GM19193 (cell line): ENCODE data around the gene LNPEP.

Source experiments
- POLR2A ChIP-seq: IDR thresholded peaks from 4 replicates; pipeline ENCODE4 v1.6.1; 2011; ENCODE audit not compliant: insufficient read depth, insufficient read length; ENCODE audit errors: extremely low read depth

The LNPEP gene

DNA sequence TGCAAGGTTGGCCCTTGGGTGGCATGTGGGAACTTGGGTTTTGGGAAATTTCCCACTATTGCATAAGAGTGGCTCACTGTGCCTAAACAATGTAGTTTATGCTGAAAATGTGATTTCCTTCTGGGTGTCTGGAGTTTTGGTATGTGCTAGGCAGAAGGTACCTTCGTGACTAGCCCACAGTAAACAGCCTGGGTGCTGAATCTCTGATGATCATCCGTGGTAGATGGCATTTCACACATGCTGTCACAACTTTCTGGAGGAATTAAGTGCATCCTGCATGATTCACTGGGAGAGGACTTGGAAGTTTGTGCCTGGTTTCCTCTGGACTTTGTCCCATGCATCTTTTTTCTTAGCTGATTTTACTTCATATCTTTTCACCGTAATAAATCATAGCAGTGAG lies 64.5 kb downstream of the LNPEP start:
- no peak for TF ChIP-seq POLR2A

DNA sequence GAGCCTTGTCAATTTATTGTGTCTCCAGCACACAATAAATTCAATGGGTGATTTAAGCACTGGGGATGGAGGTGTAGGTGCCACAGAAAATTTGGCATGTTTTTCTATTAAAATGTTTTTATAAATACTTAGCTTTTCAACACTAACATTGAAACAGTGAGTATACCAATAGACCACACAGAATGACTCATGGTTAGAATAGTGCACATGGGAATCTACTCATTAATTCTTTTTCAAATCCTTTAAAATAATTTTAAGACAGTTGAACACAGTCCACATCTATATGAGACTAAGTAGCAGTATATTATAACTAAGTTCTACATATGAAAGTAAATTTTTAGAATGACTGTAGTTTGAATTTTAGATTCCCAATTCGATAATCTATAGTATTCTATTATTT lies 67.1 kb downstream of the LNPEP start:
- TF ChIP-seq POLR2A: no peak

DNA sequence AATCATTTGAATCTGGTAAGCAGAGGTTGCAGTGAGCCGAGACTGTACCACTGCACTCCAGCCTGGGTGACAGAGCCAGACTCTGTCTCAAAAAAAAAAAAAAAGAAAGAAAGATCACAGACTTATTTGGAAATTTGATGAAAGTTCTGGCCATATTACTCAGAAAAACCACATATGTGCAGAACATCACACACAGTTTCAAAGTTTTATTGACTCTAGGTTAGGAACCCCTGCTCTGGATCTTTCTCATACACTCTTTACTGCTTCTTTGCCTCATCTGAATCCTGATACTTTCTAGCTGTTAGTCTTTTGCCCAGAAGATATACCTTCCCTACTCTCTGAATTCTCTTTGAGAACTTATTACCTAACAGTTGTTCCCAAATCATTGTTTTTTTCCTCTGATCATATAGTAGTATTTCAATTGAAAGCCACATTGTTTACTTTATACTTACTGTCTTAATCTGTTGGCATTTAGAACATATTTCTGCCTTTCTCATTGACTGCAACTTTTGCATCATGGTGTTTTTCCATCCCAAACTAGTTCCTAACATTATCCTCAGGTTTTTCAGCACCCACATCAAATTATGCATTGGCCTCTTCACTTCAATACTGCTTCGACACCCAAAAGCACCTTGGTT lies 68.7 kb downstream of the LNPEP start:
- no peak for TF ChIP-seq POLR2A

DNA sequence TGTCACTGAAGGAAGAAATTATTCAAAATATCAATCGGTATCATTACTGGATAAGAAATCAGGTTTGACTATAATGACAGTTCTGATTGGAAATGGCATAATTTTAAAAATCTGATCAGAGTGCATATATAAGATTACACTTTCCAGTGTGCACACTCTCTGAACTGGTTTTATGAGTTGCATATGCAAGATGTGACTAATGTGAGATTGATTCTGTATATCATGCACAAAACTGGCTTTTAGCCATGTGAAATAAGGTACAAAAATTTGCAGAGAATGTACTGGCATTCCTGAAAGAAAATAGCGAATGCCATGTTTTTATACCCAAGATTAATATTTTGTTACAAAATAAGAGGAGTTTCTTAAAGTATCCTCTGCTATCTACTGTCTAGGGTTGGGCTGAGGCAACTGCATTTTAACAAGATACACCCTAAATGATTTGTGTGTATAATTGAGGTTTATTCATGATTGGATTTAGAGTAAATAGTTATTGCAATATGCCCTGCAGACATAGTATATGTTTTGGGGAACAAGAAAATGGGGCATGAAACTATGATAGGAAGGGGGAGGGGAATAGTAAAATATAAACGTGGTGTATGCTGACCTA lies 70.7 kb downstream of the LNPEP start:
- no peak for TF ChIP-seq POLR2A

DNA sequence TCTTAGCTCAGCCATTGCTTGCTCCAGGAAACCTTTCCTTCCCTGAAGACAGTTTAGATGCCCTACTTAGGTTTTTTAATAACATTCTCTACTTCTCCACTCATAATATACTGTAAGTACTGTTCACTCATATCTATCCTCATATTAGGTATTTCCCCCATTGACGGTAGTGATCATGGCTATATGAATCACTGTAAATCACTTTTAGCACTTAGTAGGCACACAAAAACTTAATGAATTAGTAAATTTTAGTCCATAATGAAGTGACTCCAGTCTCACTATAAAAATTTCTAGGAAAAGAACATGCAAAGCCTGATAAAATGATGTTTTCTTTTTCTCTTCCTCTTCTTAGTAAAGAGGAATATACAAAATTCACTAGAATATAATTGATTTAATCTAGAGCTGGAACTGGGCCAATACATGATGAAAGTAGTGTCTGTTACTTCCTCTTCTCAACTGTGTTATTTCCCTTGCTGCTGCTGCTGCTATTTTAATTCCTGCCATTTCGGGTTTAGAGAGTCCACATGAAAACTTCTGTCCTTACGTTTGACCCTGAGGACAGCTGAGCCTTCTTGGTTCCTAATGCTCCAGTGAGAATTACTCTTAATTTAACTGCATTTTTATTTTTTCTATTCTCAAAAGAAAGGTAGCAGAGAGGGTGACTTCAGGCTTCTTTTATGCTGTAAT lies 73.5 kb downstream of the LNPEP start:
- no peak for TF ChIP-seq POLR2A

DNA sequence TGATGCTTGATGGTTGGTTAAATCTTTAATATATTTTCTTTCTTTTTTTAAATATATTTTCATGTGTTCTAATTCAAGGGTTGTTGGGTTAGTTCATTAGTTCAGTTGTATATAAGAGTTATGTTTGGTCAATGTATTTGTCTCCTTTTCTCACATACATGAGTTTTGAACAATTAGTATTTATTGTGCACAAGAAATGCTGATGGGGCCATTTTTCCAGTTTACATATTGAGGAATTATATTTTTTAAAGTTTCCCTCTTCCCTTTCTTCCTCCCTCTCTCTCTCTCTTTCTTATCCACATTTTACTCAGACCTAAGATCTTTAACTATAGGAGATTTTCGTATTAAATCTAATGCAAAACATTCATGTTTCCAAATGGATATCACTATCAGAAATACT lies 74.0 kb downstream of the LNPEP start:
- no peak for TF ChIP-seq POLR2A

DNA sequence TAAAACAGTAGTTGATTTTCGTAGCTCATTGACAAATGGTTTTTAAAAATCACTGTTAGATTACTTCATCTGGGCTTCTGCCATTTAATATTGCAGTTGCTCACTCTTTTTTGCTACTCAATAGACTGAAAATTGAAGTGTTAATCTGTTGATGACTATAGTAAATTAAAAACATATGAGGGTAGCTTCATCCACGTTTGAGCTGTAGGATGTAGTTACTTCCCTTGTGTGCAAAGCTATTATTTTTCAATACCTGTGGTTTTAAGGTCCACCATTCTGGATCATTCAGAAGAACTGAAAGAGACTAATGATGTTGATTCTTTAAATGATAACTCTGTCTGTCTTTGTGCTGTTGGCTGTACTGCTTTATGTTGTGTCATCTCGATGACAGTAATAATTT lies 74.7 kb downstream of the LNPEP start:
- TF ChIP-seq POLR2A: no peak

DNA sequence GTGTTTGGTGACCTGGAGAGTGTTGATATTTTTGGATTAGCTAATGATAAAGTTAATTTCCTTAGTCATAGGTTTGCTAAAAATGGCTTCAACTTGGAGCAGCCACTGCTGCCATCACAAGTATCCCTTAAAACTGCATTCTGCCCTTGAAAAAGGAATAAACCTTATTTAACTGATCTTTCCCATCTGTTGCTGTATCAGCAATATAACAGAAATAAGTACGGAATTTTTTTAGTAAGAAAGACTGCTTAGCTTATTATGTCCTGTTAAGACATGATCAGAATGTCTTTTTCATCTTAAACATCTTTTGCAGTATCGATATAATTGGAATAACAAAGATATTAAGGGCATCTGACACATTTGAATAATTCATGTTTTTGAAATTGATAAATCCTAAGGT lies 75.7 kb downstream of the LNPEP start:
- TF ChIP-seq POLR2A: no peak

DNA sequence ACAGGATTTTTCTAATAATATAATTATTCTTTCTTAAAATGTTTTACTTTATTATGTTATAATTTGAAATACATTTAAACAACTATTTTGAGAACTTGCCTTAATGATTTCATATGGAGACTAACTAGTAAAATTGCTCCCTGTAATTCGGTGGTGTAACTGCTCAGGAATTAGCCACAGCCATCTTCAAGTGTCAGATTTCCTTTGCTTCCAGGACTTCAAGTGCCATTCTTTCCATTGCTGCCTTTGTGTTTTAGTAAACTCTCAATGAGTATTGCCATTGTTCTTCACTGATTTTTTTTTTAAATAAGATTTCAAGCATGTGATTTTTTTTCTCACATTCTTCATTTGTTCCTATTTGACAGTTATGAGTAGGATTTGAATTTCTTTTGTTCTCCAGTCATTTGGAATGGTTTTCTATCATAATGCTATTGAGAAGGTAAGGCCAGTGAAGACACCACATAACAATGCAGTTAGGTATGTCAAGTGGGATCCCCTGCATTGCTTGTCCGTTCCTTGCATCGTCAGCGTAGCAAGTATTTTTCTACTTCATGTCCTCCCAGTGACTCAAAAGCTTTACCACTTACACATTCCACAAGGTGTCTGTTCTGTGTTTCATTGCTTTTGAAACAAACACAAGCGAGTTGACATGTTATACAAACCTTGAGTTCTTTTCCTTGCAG lies 83.7 kb downstream of the LNPEP start:
- TF ChIP-seq POLR2A: no peak

DNA sequence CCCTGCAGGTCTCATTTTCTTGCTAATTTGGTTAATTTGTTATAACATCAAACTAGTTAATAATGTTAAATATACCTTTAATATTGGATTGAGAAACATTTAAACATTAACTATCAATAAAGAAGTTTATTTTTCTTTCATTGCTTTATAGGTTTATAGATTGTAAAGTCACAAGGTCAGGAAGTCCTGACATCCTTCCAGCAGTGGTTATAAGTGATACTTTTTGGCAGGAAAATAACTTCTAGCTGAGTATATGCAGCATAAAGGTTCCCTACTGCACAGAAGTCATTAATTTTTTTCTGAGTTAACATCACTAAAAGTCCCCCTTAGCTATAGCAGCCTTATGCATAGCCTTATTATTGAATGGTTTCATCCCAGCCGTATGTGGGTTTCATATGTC lies 85.5 kb downstream of the LNPEP start:
- no peak for TF ChIP-seq POLR2A

DNA sequence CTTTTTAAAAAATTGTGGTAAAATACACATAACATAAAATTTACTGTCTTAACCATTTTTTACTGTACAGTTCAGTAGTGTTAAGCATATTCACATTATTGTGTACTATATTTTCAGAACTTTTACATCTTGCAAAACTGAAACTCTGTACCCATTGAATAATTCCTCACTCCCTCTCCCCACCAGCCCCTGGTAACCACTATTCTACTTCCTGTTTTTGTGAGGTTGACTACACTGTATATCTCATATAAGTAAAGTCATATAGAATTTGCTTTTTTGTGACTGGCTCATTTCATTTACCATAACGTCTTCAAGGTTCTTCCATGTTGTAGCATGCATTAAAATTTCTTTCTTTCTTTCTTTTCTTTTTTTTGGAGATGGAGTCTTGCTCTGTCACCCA lies 87.0 kb downstream of the LNPEP start:
- TF ChIP-seq POLR2A: no peak

DNA sequence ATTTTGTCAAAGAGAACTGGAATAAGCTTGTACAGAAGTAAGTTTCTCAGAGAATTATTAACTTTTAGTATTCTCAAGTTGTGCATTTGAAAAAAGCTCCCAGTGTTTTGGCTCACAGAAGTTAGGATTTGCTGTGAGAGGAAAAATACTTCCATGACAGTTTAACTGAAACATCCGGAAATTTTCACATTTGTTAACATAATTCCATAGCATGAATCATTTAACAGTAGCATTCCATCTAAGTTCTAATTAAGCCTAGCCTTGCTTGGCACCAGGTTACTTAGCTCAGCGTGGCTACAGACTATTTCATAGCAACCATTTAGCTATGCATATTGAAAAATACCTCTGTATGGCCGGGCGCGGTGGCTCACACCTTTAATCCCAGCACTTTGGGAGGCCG lies 90.8 kb downstream of the LNPEP start:
- TF ChIP-seq POLR2A: no peak

DNA sequence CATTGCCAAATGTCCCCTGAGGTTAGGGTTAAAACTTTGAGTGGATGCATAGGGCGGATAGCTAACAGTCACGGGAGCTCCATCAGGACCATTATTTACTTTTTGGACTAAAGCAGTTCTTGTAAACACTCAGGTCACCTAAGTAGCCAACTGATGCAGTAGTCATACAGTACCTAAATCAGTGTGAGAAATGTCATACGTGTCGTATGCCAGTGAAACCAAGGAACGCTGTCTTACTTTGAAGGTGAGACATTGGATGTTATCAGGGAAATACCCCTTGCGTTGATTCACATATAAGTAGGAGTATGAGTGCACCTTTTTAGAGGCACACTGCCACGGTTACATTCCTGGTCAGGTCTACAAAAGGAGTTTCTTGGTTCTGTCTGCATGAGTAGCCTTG lies 101.9 kb downstream of the LNPEP start:
- TF ChIP-seq POLR2A: no peak

DNA sequence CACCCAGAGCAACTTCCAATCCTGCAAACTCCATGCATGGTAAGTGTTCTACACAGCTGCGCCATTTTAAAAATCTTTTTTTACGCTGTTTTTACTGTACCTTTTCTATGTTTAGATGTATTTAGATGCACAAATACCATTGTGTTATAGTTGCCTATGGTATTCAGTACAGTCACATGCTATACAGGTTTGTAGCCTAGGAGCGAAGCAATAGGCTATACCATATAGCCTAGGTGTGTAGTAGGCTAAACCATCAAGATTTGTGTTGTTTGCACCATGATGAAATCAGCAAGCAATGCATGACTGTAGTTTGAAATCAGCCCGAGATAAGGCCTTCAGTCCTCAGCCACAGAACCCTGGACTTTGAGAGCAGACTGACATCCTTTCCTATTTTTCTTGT lies 105.4 kb downstream of the LNPEP start:
- TF ChIP-seq POLR2A: no peak

DNA sequence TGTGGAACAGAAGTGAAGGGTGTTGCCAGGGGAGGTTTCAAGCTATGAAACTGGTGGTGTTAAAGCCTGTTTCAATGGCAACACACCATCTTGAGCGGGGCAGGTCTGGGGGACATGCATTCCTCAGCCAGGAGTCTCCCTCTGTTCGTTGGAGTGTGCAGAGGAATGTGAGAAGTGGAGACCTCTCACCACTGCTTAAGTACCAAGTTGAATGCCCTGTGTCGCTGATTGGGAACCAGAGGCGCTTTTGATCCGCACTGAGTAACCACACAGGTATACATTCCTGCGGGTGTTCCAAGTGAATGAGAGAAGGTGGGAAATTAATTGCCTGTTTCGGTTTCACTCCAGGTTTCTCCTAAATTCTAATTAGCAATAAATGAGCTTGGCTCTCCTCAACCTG lies 107.1 kb downstream of the LNPEP start:
- no peak for TF ChIP-seq POLR2A

DNA sequence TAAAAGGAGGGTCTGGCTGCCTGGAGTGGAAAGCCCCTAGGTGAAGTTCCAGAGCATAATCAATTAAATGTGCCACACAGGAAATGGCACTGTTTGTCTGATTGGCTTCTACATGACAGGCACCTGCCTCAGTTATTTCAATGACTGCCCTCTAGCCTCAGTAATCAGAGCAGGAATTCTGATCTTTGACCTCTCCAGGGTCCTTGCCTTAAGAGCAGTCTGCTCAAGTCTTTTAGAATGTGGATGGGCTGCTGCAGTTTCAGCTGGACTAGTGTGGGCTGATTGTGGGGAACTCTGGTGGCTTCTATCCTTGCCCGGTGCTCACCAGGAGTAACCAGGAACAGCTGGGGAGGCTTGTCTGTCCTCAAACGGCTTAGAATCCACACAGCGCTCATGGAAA lies 107.6 kb downstream of the LNPEP start:
- no peak for TF ChIP-seq POLR2A

DNA sequence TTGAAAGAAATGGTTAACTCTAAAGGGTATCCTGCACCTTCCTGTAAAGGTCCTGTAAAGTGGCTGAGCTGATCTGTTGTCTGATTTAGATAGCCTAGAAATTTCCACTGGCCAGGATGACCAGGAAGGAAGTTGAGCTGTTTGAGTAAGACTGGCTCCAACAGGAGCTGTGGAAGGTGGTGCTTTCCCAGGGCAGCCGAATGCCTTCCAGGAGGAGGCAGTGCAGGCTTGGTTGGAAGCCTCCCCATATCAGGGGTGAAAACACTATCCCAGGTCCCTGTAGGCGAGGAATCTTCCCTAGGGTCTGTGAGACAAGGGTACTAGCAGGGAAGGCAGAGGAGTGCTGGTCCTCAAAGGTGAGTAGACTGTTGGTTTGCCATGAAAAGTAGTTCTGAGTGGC lies 108.2 kb downstream of the LNPEP start:
- no peak for TF ChIP-seq POLR2A
